H1 (cell line): Measurements from ENCODE around the gene CHI3L2. TPM values are rescaled to one million over a fixed set of nuclear protein-coding genes. Genes with fewer than 3 reads are reported as not detected.

Experiments
- CTCF ChIA-PET: fragments of 300-600 bp; sonication (Branson Sonifier 250); formaldehyde crosslinking; loops from one replicate; lab custom pipeline; 2021; ENCODE audit not compliant: partially characterized antibody; lab: Charles Lee
- POLR2A ChIA-PET: fragments of 300-600 bp; sonication (Branson Sonifier 250); formaldehyde crosslinking; loops from one replicate; lab custom pipeline; 2021; ENCODE audit warnings: inconsistent platforms; ENCODE audit not compliant: partially characterized antibody; lab: Charles Lee
- DNase-seq, 2 experiments: peaks; one replicate each; pipeline versions ENCODE4 v3.0.0 to v3.0.0-alpha.2; 2010 to 2022; ENCODE audit warnings: low spot score in 2 of 2, low read depth in 1 of 2, mixed read lengths in 1 of 2
- FAIRE-seq: peaks from 2 replicates; lab custom pipeline; 2011; peaks lifted over from hg19 to GRCh38; lab: Jason Lieb, UNC
- H2AFZ ChIP-seq: 2 replicates; pipeline ENCODE4 v1.8.1; 2012; ENCODE audit warnings: low read length, inconsistent platforms
- H2AK5ac ChIP-seq: 2 replicates; pipeline ENCODE4 v1.6.1; 2013; ENCODE audit warnings: low read depth, low read length
- H2BK120ac ChIP-seq: replicated peaks from 2 replicates; pipeline ENCODE3; 2013; ENCODE audit warnings: low read depth, low read length, inconsistent platforms
- H2BK12ac ChIP-seq: 2 replicates; pipeline ENCODE4 v1.6.1; 2013; ENCODE audit warnings: low read depth, low read length
- H2BK15ac ChIP-seq: 2 replicates; pipeline ENCODE4 v1.6.1; 2013; ENCODE audit warnings: low read length
- H2BK20ac ChIP-seq: 2 replicates; pipeline ENCODE4 v1.6.1; 2013; ENCODE audit warnings: low read length
- H2BK5ac ChIP-seq: 2 replicates; pipeline ENCODE4 v1.6.1; 2013; ENCODE audit warnings: low read depth, low read length
- H3K14ac ChIP-seq: 2 replicates; pipeline ENCODE4 v1.6.1; 2013; ENCODE audit warnings: inconsistent platforms; ENCODE audit not compliant: insufficient read length
- H3K18ac ChIP-seq: 2 replicates; pipeline ENCODE4 v1.6.1; 2013; ENCODE audit warnings: low read length; ENCODE audit errors: extremely low read depth
- H3K23ac ChIP-seq: 2 replicates; pipeline ENCODE4 v1.6.1; 2013; ENCODE audit warnings: inconsistent platforms; ENCODE audit not compliant: insufficient read length
- H3K23me2 ChIP-seq: 2 replicates; pipeline ENCODE4 v1.6.1; 2013; ENCODE audit warnings: low read depth, low read length
- H3K27ac ChIP-seq: 2 replicates; pipeline ENCODE4 v1.6.1; 2011; ENCODE audit warnings: low read depth, low read length, inconsistent platforms
- H3K27me3 ChIP-seq, 4 experiments: replicated peaks in 1 of 4; 1 replicate in 1 of 4; 2 replicates in 3 of 4; pipeline versions ENCODE4 v1.6.1 to v1.8.1; 2011 to 2013; ENCODE audit warnings: low read length in 3 of 4, mild to moderate bottlenecking in 3 of 4, inconsistent platforms in 2 of 4, mixed read lengths in 2 of 4, moderate library complexity in 1 of 4; ENCODE audit not compliant: control insufficient read depth in 3 of 4, insufficient read depth in 3 of 4; ENCODE audit errors: extremely low read depth in 1 of 4
- H3K36me3 ChIP-seq, 4 experiments: 2 replicates each; pipeline versions ENCODE4 v1.6.1 to v1.8.1; 2011 to 2013; ENCODE audit warnings: mild to moderate bottlenecking in 4 of 4, low read length in 3 of 4, moderate library complexity in 2 of 4, control low read depth in 1 of 4, inconsistent platforms in 1 of 4; ENCODE audit not compliant: insufficient read depth in 4 of 4, control insufficient read depth in 2 of 4
- H3K4ac ChIP-seq: replicated peaks from 2 replicates; pipeline ENCODE3; 2013; ENCODE audit warnings: low read length, low read depth, mixed read lengths, inconsistent platforms; ENCODE audit not compliant: insufficient read length
- H3K4me1 ChIP-seq, 4 experiments: replicated peaks in 1 of 4; 1 replicate in 1 of 4; 2 replicates in 3 of 4; pipeline versions ENCODE4 v1.6.1 to v1.8.1; 2011 to 2013; ENCODE audit warnings: low read length in 3 of 4, inconsistent platforms in 2 of 4, mixed read lengths in 1 of 4; ENCODE audit not compliant: insufficient read depth in 4 of 4, control insufficient read depth in 3 of 4
- H3K4me2 ChIP-seq, 2 experiments: 2 replicates each; pipeline versions ENCODE4 v1.6.1 to v1.8.1; 2011 to 2013; ENCODE audit warnings: low read depth in 2 of 2, low read length in 2 of 2, control low read depth in 1 of 2, inconsistent platforms in 1 of 2, mild to moderate bottlenecking in 1 of 2; ENCODE audit not compliant: insufficient read depth in 1 of 2
- H3K4me3 ChIP-seq, 4 experiments: fragments of 200-600, 300-600 bp in 1 of 4; sonication (generic), shearing (Covaris generic), sonication (Bioruptor Twin) in 1 of 4; 2 replicates each; pipeline versions ENCODE4 v1.5.1 to v1.8.1; 2011 to 2016; ENCODE audit warnings: low read length in 4 of 4, low read depth in 3 of 4, control low read depth in 2 of 4, inconsistent platforms in 2 of 4, mild to moderate bottlenecking in 2 of 4, mixed read lengths in 1 of 4, moderate library complexity in 1 of 4; ENCODE audit not compliant: insufficient read depth in 2 of 4; ENCODE audit errors: extremely low read depth in 1 of 4
- H3K56ac ChIP-seq: replicated peaks from 2 replicates; pipeline ENCODE3; 2013; ENCODE audit warnings: low read depth, mild to moderate bottlenecking, mixed read lengths, low read length, inconsistent platforms; ENCODE audit not compliant: insufficient read length
- H3K79me1 ChIP-seq: 2 replicates; pipeline ENCODE4 v1.6.1; 2013; ENCODE audit warnings: low read depth, low read length, control low read depth
- H3K79me2 ChIP-seq, 2 experiments: 2 replicates each; pipeline versions ENCODE4 v1.6.1 to v1.8.1; 2012 to 2013; ENCODE audit warnings: low read length in 2 of 2, mild to moderate bottlenecking in 2 of 2, inconsistent platforms in 1 of 2; ENCODE audit not compliant: insufficient read depth in 2 of 2, control insufficient read depth in 1 of 2
- H3K9ac ChIP-seq, 4 experiments: replicated peaks in 1 of 4; 1 replicate in 1 of 4; 2 replicates in 3 of 4; pipeline versions ENCODE4 v1.6.1 to v1.8.1; 2011 to 2013; ENCODE audit warnings: low read depth in 3 of 4, low read length in 3 of 4, control low read depth in 2 of 4, mild to moderate bottlenecking in 2 of 4, moderate library complexity in 2 of 4, inconsistent platforms in 1 of 4; ENCODE audit errors: extremely low read depth in 1 of 4
- H3K9me3 ChIP-seq, 2 experiments: 2 replicates each; pipeline versions ENCODE4 v1.6.1 to v1.8.1; 2012 to 2013; ENCODE audit warnings: mild to moderate bottlenecking in 2 of 2, moderate library complexity in 2 of 2, control low read depth in 1 of 2, inconsistent platforms in 1 of 2, low read depth in 1 of 2, low read length in 1 of 2, mixed read lengths in 1 of 2; ENCODE audit not compliant: insufficient read depth in 2 of 2
- H4K20me1 ChIP-seq, 2 experiments: replicated peaks in 1 of 2; 2 replicates each; pipeline versions ENCODE3 to v1.8.1; 2011 to 2013; ENCODE audit warnings: inconsistent platforms in 2 of 2, low read length in 2 of 2, mild to moderate bottlenecking in 1 of 2; ENCODE audit not compliant: insufficient read depth in 2 of 2, control insufficient read depth in 1 of 2
- H4K5ac ChIP-seq: 2 replicates; pipeline ENCODE4 v1.6.1; 2013; ENCODE audit warnings: low read length, low read depth, mixed read lengths, inconsistent platforms; ENCODE audit not compliant: insufficient read length
- H4K8ac ChIP-seq: 2 replicates; pipeline ENCODE4 v1.8.0; 2013; ENCODE audit warnings: mild to moderate bottlenecking, moderate library complexity, low read length, inconsistent platforms; ENCODE audit not compliant: insufficient read depth; ENCODE audit errors: extremely low read depth
- H4K91ac ChIP-seq: replicated peaks from 2 replicates; pipeline ENCODE3; 2013; ENCODE audit warnings: low read length, mixed read lengths, inconsistent platforms; ENCODE audit not compliant: insufficient read length
- CBX5 ChIP-seq: fragments of 300-800, 300-1000 bp; sonication (generic); IDR thresholded peaks from 2 replicates; pipeline ENCODE4 v1.7.1; 2016; ENCODE audit warnings: antibody characterized with exemption, low read length, low read depth
- EZH2 ChIP-seq: fragments of 200-600 bp; sonication (generic); IDR thresholded peaks from 2 replicates; pipeline ENCODE4 v1.7.1; 2012; ENCODE audit warnings: low read depth, mild to moderate bottlenecking, moderate library complexity, low read length, inconsistent platforms; ENCODE audit not compliant: severe bottlenecking
- GTF2F1 ChIP-seq: IDR thresholded peaks from 2 replicates; pipeline ENCODE4 v1.6.1; 2012; ENCODE audit warnings: low read depth, low read length, improper control_type of control experiment, borderline replicate concordance
- HDAC6 ChIP-seq: IDR thresholded peaks from one replicate; pipeline ENCODE4 v1.7.1; 2012; ENCODE audit warnings: low read depth, mild to moderate bottlenecking, inconsistent platforms, low read length, moderate library complexity
- KDM5A ChIP-seq: fragments of 200-600 bp; IDR thresholded peaks from 2 replicates; pipeline ENCODE4 v1.7.1; 2012; ENCODE audit warnings: mild to moderate bottlenecking, low read length, inconsistent platforms, mixed read lengths
- MAFK ChIP-seq: IDR thresholded peaks from 2 replicates; pipeline ENCODE4 v1.6.1; 2012; ENCODE audit warnings: low read depth, mild to moderate bottlenecking, improper control_type of control experiment, low read length
- RFX5 ChIP-seq: IDR thresholded peaks from 2 replicates; pipeline ENCODE4 v1.6.1; 2011; ENCODE audit warnings: low read depth, low read length, improper control_type of control experiment, borderline replicate concordance
- SIX5 ChIP-seq: IDR thresholded peaks from 2 replicates; pipeline ENCODE4 v1.6.1; 2011; ENCODE audit warnings: mild to moderate bottlenecking, low read depth, low read length
- SP2 ChIP-seq: IDR thresholded peaks from 2 replicates; pipeline ENCODE4 v1.6.1; 2012; ENCODE audit warnings: mild to moderate bottlenecking, low read length, inconsistent platforms
- USF2 ChIP-seq: IDR thresholded peaks from 2 replicates; pipeline ENCODE4 v1.6.1; 2011; ENCODE audit warnings: low read length, improper control_type of control experiment
- YY1 ChIP-seq: IDR thresholded peaks from 2 replicates; pipeline ENCODE4 v1.6.1; 2011; ENCODE audit warnings: low read depth, mild to moderate bottlenecking, low read length
- polyA plus RNA-seq, 7 experiments: library from polyadenylated mRNA; depleted of rRNA in 3 of 7; stranded (reverse) in 5 of 7; unstranded in 2 of 7; fragments of >200 nt in 5 of 7; fragments of 200-250 nt in 2 of 7; gene quantifications; 1 replicate in 5 of 7; 2 replicates in 1 of 7; 4 replicates in 1 of 7; pipeline versions ENCODE4 v1.2.1 to v1.2.3, GENCODE V29; 2011 to 2013; ENCODE audit warnings: missing spikeins in 2 of 7, mixed read lengths in 2 of 7
- total RNA-seq: library from RNA; stranded (reverse); fragmentation: NEBNext Ultra II Directional; extraction: Animal tissue kit (Norgen Biotek cat#: 25700); gene quantifications from 2 replicates; pipeline ENCODE4 v1.2.1, GENCODE V29; 2021

CHI3L2 gene
- total and polyA plus RNA-seq, 2 of the 8 experiments (the other 6 are each of a cell fraction or from before 2014, with no cell fraction given), result not detected

GRCh38 chr1:111275780-111276433, 48.4 kb downstream of the CHI3L2 start:
- TF ChIP-seq KDM5A (no peak), USF2 (no peak), CBX5 (no peak), EZH2 (no peak), SP2 (no peak), RFX5 (no peak), MAFK (no peak), HDAC6 (no peak), GTF2F1 (no peak), YY1 (no peak), SIX5 (no peak)
- TF ChIP-seq, all 59 proteins: peak for 0
- H3K56ac ChIP-seq, result no peak overlapping the region
- H2BK15ac ChIP-seq, result no peak overlapping the region
- no peak overlapping the region for H2AK5ac ChIP-seq
- DNase-seq (no peak), FAIRE-seq (no peak)
- H4K20me1 ChIP-seq, result no peaks in the 10 kb centered on the region
- no peaks in the 10 kb centered on the region for H3K79me1 ChIP-seq
- H3K9me3 ChIP-seq, result no peaks in the 10 kb centered on the region
- no peak overlapping the region for H3K4ac ChIP-seq
- no peak overlapping the region for H3K27ac ChIP-seq
- H3K23me2 ChIP-seq, result no peaks in the 10 kb centered on the region
- H3K27me3 ChIP-seq, result peaks cover 0 to 8% (median 6%) of the 10 kb centered on the region in 4 experiments; a peak in 4 of 7 replicates
- no peak overlapping the region for H3K4me3 ChIP-seq
- no peaks in the 10 kb centered on the region for H3K79me2 ChIP-seq
- no peak overlapping the region for H3K9ac ChIP-seq
- no peak overlapping the region for H4K8ac ChIP-seq
- ChIA-PET CTCF (interaction anchor here (1.5 to 2.0 kb wide), 2 partner anchors 25 to 58 kb away, joined by 4 to 5 read pairs; no protein-coding TSS in a partner anchor), POLR2A (no interaction called here)
- no peak overlapping the region for H4K5ac ChIP-seq
- H3K14ac ChIP-seq, result no peak overlapping the region
- H4K91ac ChIP-seq, result no peak overlapping the region
- no peak overlapping the region for H3K23ac ChIP-seq
- H3K4me1 ChIP-seq, result peaks cover 0 to 9% (median 5%) of the 10 kb centered on the region in 4 experiments; a peak in 4 of 7 replicates
- H2BK5ac ChIP-seq, result no peak overlapping the region
- no peak overlapping the region for H2BK12ac ChIP-seq
- H2BK20ac ChIP-seq, result no peak overlapping the region
- no peak overlapping the region for H2AFZ ChIP-seq
- no peak overlapping the region for H3K4me2 ChIP-seq
- no peak overlapping the region for H2BK120ac ChIP-seq
- H3K36me3 ChIP-seq, result no peaks in the 10 kb centered on the region
- no peak overlapping the region for H3K18ac ChIP-seq
